Measurements from ENCODE around the gene TAF6.

GRCh38 chr7:100109521-100110163, 9.5 kb downstream of the TAF6 start:
- TF ChIP-seq FOSL1 (tag; conservative IDR thresholded peaks at IDR 0.05) (no peak), FOXM1 (IDR thresholded peaks at IDR 0.05; ENCODE audit: low read depth) (no peak), FOXM1 (CRISPR knock-in tag; IDR thresholded peaks at IDR 0.05; ENCODE audit: low read depth) (no peak), NFYB (IDR thresholded peaks at IDR 0.05; ENCODE audit: extremely low read depth, insufficient read length) (no peak)

Data from K562 (cell line).